H9 (cell line): Measurements from ENCODE around the gene SERPINE1. TPM values are rescaled to one million over a fixed set of nuclear protein-coding genes. Genes with fewer than 3 reads are reported as not detected.

ENCODE experiments used
- DNase-seq: peaks from one replicate; pipeline ENCODE4 v3.0.0-alpha.2; 2017
- H2AFZ ChIP-seq: one replicate; pipeline ENCODE4 v1.6.1; 2013; ENCODE audit warnings: mild to moderate bottlenecking, low read length, control low read depth, moderate library complexity
- H2AK5ac ChIP-seq: 2 replicates; pipeline ENCODE4 v1.6.1; 2013; ENCODE audit warnings: low read length, control low read depth, mixed read lengths; ENCODE audit not compliant: insufficient read length
- H2BK120ac ChIP-seq: one replicate; pipeline ENCODE4 v1.6.1; 2013; ENCODE audit warnings: low read depth, mild to moderate bottlenecking, low read length, control low read depth, inconsistent platforms; ENCODE audit not compliant: poor library complexity, severe bottlenecking
- H2BK12ac ChIP-seq: 2 replicates; pipeline ENCODE4 v1.6.1; 2013; ENCODE audit warnings: low read length, control low read depth, mixed read lengths, low read depth; ENCODE audit not compliant: insufficient read length
- H2BK15ac ChIP-seq: 2 replicates; pipeline ENCODE4 v1.6.1; 2013; ENCODE audit warnings: low read depth, low read length, control low read depth
- H2BK20ac ChIP-seq: one replicate; pipeline ENCODE4 v1.6.1; 2013; ENCODE audit warnings: low read depth, mild to moderate bottlenecking, low read length, control low read depth, inconsistent platforms; ENCODE audit not compliant: poor library complexity, severe bottlenecking
- H2BK5ac ChIP-seq: 2 replicates; pipeline ENCODE4 v1.6.1; 2013; ENCODE audit warnings: low read length, control low read depth, mixed read lengths; ENCODE audit not compliant: insufficient read length
- H3K14ac ChIP-seq: 2 replicates; pipeline ENCODE4 v1.6.1; 2013; ENCODE audit warnings: low read length, control low read depth; ENCODE audit not compliant: insufficient read depth
- H3K18ac ChIP-seq: 2 replicates; pipeline ENCODE4 v1.6.1; 2013; ENCODE audit warnings: low read depth, mild to moderate bottlenecking, mixed read lengths, low read length, control low read depth; ENCODE audit not compliant: insufficient read length
- H3K23ac ChIP-seq: 2 replicates; pipeline ENCODE4 v1.6.1; 2013; ENCODE audit warnings: low read length, control low read depth, mixed read lengths, low read depth; ENCODE audit not compliant: insufficient read length
- H3K23me2 ChIP-seq: 2 replicates; pipeline ENCODE4 v1.6.1; 2013; ENCODE audit warnings: low read depth, mild to moderate bottlenecking, mixed read lengths, low read length, control low read depth; ENCODE audit not compliant: insufficient read length, poor library complexity, severe bottlenecking
- H3K27ac ChIP-seq: 2 replicates; pipeline ENCODE4 v1.5.1; 2013; ENCODE audit warnings: low read length, control low read depth, mixed read lengths, low read depth; ENCODE audit not compliant: insufficient read length
- H3K27me3 ChIP-seq: 2 replicates; pipeline ENCODE4 v1.6.1; 2013; ENCODE audit warnings: low read length, control low read depth, inconsistent platforms; ENCODE audit not compliant: insufficient read depth
- H3K4ac ChIP-seq: 2 replicates; pipeline ENCODE4 v1.6.1; 2013; ENCODE audit warnings: low read depth, mild to moderate bottlenecking, control low read depth, inconsistent platforms, low read length, moderate library complexity
- H3K4me1 ChIP-seq: 2 replicates; pipeline ENCODE4 v1.6.1; 2013; ENCODE audit warnings: low read length, control low read depth, inconsistent platforms; ENCODE audit not compliant: insufficient read depth
- H3K4me2 ChIP-seq: 2 replicates; pipeline ENCODE4 v1.6.1; 2013; ENCODE audit warnings: low read length, control low read depth, mixed read lengths; ENCODE audit not compliant: insufficient read length, insufficient read depth
- H3K56ac ChIP-seq: 2 replicates; pipeline ENCODE4 v1.6.1; 2013; ENCODE audit warnings: low read depth, mild to moderate bottlenecking, mixed read lengths, low read length, control low read depth; ENCODE audit not compliant: insufficient read length
- H3K79me1 ChIP-seq: 2 replicates; pipeline ENCODE4 v1.6.1; 2013; ENCODE audit warnings: low read depth, mild to moderate bottlenecking, moderate library complexity, low read length, control low read depth, inconsistent platforms; ENCODE audit not compliant: insufficient read depth, poor library complexity, severe bottlenecking
- H3K79me2 ChIP-seq: 2 replicates; pipeline ENCODE4 v1.6.1; 2013; ENCODE audit warnings: low read length, control low read depth, inconsistent platforms; ENCODE audit not compliant: insufficient read depth
- H3K9ac ChIP-seq: 2 replicates; pipeline ENCODE4 v1.6.1; 2013; ENCODE audit warnings: low read length, control low read depth, mixed read lengths; ENCODE audit not compliant: insufficient read length; ENCODE audit errors: extremely low read depth
- H3K9me3 ChIP-seq: one replicate; pipeline ENCODE4 v1.6.1; 2013; ENCODE audit warnings: low read depth, low read length, inconsistent platforms; ENCODE audit not compliant: control insufficient read depth
- H3T11ph ChIP-seq: one replicate; pipeline ENCODE4 v1.6.1; 2013; ENCODE audit warnings: mild to moderate bottlenecking, low read length, control low read depth, inconsistent platforms
- H4K20me1 ChIP-seq: one replicate; pipeline ENCODE4 v1.6.1; 2013; ENCODE audit not compliant: control insufficient read depth, insufficient read length, insufficient read depth
- H4K5ac ChIP-seq: 2 replicates; pipeline ENCODE4 v1.6.1; 2013; ENCODE audit warnings: low read depth, mild to moderate bottlenecking, mixed read lengths, low read length, control low read depth; ENCODE audit not compliant: insufficient read length
- H4K8ac ChIP-seq: replicated peaks from 2 replicates; pipeline ENCODE4 v1.6.1; 2013; ENCODE audit warnings: low read length, control low read depth, mixed read lengths, low read depth; ENCODE audit not compliant: insufficient read length
- H4K91ac ChIP-seq: 2 replicates; pipeline ENCODE4 v1.6.1; 2013; ENCODE audit warnings: low read depth, mild to moderate bottlenecking, moderate library complexity, mixed read lengths, low read length, control low read depth; ENCODE audit not compliant: insufficient read length
- H3K27ac Mint-ChIP-seq, 3 experiments: 2 replicates in 2 of 3; 3 replicates in 1 of 3; pipeline ENCODE4 v1.8.0; 2020 to 2021; ENCODE audit warnings: mixed read lengths in 3 of 3, mild to moderate bottlenecking in 1 of 3, moderate library complexity in 1 of 3
- H3K27me3 Mint-ChIP-seq: 2 replicates; pipeline ENCODE4 v1.8.0; 2021; ENCODE audit warnings: low read depth, mild to moderate bottlenecking, moderate library complexity, mixed read lengths
- H3K36me3 Mint-ChIP-seq, 3 experiments: 2 replicates in 2 of 3; 3 replicates in 1 of 3; pipeline ENCODE4 v1.8.0; 2020 to 2021; ENCODE audit warnings: low read depth in 3 of 3, mixed read lengths in 3 of 3; ENCODE audit not compliant: insufficient read depth in 1 of 3
- H3K4me1 Mint-ChIP-seq, 2 experiments: 2 replicates each; pipeline ENCODE4 v1.8.0; 2020; ENCODE audit warnings: mixed read lengths in 2 of 2
- H3K4me3 Mint-ChIP-seq, 2 experiments: 2 replicates in 1 of 2; 3 replicates in 1 of 2; pipeline ENCODE4 v1.8.0; 2020 to 2021; ENCODE audit warnings: mild to moderate bottlenecking in 2 of 2, mixed read lengths in 2 of 2, moderate library complexity in 1 of 2
- H3K9me3 Mint-ChIP-seq, 2 experiments: 2 replicates in 1 of 2; 3 replicates in 1 of 2; pipeline ENCODE4 v1.8.0; 2020; ENCODE audit warnings: mild to moderate bottlenecking in 2 of 2, mixed read lengths in 2 of 2, moderate library complexity in 1 of 2
- WGBS: extraction: QIAGEN DNeasy Blood & Tissue Kit; methylation state at CpG from one replicate; pipeline ENCODE4 v1.1.7; 2013; ENCODE audit warnings: missing lambda C conversion rate, low lambda C conversion rate, mixed read lengths; ENCODE audit not compliant: insufficient read length; ENCODE audit errors: extremely low coverage; 5-methylcytosine and 5-hydroxymethylcytosine counted together
- total RNA-seq: library from RNA; stranded (reverse); gene quantifications from 2 replicates; pipeline ENCODE4 v1.2.1, GENCODE V29; 2021
- TF ChIP-seq, protein P1 (sequence below): fragments of 200-600 bp; sonication (generic); conservative IDR thresholded peaks from 3 replicates; pipeline ENCODE4 v1.8.0; 2021; ENCODE audit warnings: antibody characterized with exemption, mild to moderate bottlenecking

SERPINE1 gene
- total RNA-seq, 1 experiment from 2014 or later = 11.5 TPM

GRCh38 chr7:101104193-101104713 lies 22.7 kb upstream of the SERPINE1 start:
- no peak overlapping the region for H3T11ph ChIP-seq
- H3K9me3 Mint-ChIP-seq = no peaks in the 10 kb centered on the region
- H4K8ac ChIP-seq = no peak overlapping the region
- no peaks in the 10 kb centered on the region for H3K79me1 ChIP-seq
- peak overlapping the region in 2 of 3 experiments; percentile 72 to 85; a peak in 2 of 7 replicates for H3K27ac Mint-ChIP-seq
- peaks cover 39 to 40% of the 10 kb centered on the region in 2 experiments for H3K4me1 Mint-ChIP-seq
- H4K20me1 ChIP-seq = no peaks in the 10 kb centered on the region
- H3K4ac ChIP-seq = no peak overlapping the region
- peaks cover 3% of the 10 kb centered on the region for H3K4me1 ChIP-seq
- H3K18ac ChIP-seq = no peak overlapping the region
- no peaks in the 10 kb centered on the region for H3K27me3 ChIP-seq
- no CpG with 5 or more reads among the region's 15 CpGs for WGBS
- DNase-seq = no peak
- H3K9me3 ChIP-seq = no peaks in the 10 kb centered on the region
- no peak overlapping the region for H3K27ac ChIP-seq
- H3K36me3 Mint-ChIP-seq = no peaks in the 10 kb centered on the region; a peak in 1 of 7 replicates
- H2AFZ ChIP-seq = no peak overlapping the region
- H3K23ac ChIP-seq = no peak overlapping the region
- no peak overlapping the region for H3K56ac ChIP-seq
- TF ChIP-seq, protein P1, sequence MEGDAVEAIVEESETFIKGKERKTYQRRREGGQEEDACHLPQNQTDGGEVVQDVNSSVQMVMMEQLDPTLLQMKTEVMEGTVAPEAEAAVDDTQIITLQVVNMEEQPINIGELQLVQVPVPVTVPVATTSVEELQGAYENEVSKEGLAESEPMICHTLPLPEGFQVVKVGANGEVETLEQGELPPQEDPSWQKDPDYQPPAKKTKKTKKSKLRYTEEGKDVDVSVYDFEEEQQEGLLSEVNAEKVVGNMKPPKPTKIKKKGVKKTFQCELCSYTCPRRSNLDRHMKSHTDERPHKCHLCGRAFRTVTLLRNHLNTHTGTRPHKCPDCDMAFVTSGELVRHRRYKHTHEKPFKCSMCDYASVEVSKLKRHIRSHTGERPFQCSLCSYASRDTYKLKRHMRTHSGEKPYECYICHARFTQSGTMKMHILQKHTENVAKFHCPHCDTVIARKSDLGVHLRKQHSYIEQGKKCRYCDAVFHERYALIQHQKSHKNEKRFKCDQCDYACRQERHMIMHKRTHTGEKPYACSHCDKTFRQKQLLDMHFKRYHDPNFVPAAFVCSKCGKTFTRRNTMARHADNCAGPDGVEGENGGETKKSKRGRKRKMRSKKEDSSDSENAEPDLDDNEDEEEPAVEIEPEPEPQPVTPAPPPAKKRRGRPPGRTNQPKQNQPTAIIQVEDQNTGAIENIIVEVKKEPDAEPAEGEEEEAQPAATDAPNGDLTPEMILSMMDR = no peak
- H4K5ac ChIP-seq = no peak overlapping the region
- H4K91ac ChIP-seq = no peak overlapping the region
- no peak overlapping the region for H3K14ac ChIP-seq
- H3K4me2 ChIP-seq = no peak overlapping the region
- no peaks in the 10 kb centered on the region for H3K79me2 ChIP-seq
- no peak overlapping the region for H2BK12ac ChIP-seq
- H2BK20ac ChIP-seq = no peak overlapping the region
- H2BK5ac ChIP-seq = no peak overlapping the region
- no peak overlapping the region for H3K9ac ChIP-seq
- H2BK15ac ChIP-seq = no peak overlapping the region
- no peak overlapping the region for H2BK120ac ChIP-seq
- no peak overlapping the region for H2AK5ac ChIP-seq
- H3K27me3 Mint-ChIP-seq = no peaks in the 10 kb centered on the region
- H3K4me3 Mint-ChIP-seq = no peak overlapping the region
- no peaks in the 10 kb centered on the region for H3K23me2 ChIP-seq
